WI38 (cell line): ENCODE results near the gene CCDC192.

Experiments used
- H3K4me3 ChIP-seq: 2 replicates; pipeline ENCODE4 v1.5.1; 2011; ENCODE audit warnings: low read depth, mild to moderate bottlenecking, control low read depth, low read length
- CTCF ChIP-seq: IDR thresholded peaks from 2 replicates; pipeline ENCODE4 v1.5.1; 2012; ENCODE audit warnings: low read depth, mild to moderate bottlenecking, control low read depth, low read length

Gene CCDC192

GRCh38 chr5:127813633-127814587 lies 110.7 kb downstream of the CCDC192 start:
- no peak for TF ChIP-seq CTCF
- H3K4me3 ChIP-seq, result no peak overlapping the region

GRCh38 chr5:127814588-127814973 lies 111.4 kb downstream of the CCDC192 start:
- no peak overlapping the region for H3K4me3 ChIP-seq
- TF ChIP-seq CTCF, result no peak

GRCh38 chr5:127820910-127821553 lies 117.8 kb downstream of the CCDC192 start:
- H3K4me3 ChIP-seq, result no peak overlapping the region
- TF ChIP-seq CTCF, result no peak

GRCh38 chr5:127821896-127822295 lies 118.7 kb downstream of the CCDC192 start:
- TF ChIP-seq CTCF, result no peak
- no peak overlapping the region for H3K4me3 ChIP-seq

GRCh38 chr5:127824126-127824525 lies 120.9 kb downstream of the CCDC192 start:
- TF ChIP-seq CTCF, result no peak
- no peak overlapping the region for H3K4me3 ChIP-seq

GRCh38 chr5:127826011-127826410 lies 122.8 kb downstream of the CCDC192 start:
- TF ChIP-seq CTCF, result no peak
- H3K4me3 ChIP-seq, result no peak overlapping the region

- no peak overlapping the region for H3K4me3 ChIP-seq
- no peak for TF ChIP-seq CTCF
Measured at GRCh38 chr5:127827451-127827850, 124.3 kb downstream of the CCDC192 start.
